GM18526 (cell line): ENCODE results near the gene PGGT1B.
A peak's percentile ranks its signal among the peaks of the same experiment; 100 is the strongest.

Experiments used
- POLR2A ChIP-seq: IDR thresholded peaks from 3 replicates; pipeline ENCODE4 v1.6.1; 2011; ENCODE audit not compliant: insufficient read length; ENCODE audit errors: extremely low read depth

The PGGT1B gene

DNA sequence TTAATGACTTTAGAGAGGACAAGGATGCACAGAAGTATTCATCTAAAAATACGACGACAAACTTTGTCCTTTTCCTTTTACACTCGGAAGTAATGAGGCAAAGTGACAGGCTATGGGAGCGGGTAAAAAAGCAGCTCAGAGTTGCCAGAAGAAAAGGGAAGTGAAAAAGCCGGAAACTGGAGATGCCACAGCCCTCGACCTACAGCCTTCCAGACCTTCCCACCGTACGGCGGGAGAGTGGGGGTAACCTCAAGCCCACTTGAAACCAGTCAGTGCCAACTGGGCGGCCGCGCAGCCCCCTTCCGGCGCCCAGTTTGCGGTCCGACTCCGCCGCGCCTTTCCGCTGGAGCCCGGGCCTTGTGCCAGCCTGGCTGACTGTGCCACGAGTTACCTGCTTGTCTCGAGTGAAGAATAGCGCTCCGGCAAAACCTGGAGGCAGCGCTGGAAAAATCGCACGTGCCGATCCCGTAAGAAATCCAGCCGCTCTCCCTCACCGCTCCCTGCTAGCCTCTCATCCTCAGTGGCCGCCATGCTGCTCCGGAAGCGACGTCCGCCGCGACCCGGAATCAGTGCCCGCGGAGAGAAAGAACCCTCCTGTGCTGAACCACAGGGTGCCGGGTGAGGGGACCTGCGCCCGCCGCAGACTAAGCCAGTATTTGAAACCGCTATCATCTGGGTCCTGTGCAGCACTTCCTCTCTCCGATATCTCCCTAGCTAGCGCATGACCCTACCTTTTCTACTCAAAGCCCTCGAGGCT lies at the start of gene PGGT1B:
Gene PGGT1B (minus strand): TSS at position 557 of the 757 bp plus-strand sequence. CDS start 26 bp downstream, at position 531.
- TF ChIP-seq POLR2A, result peak; percentile 72

DNA sequence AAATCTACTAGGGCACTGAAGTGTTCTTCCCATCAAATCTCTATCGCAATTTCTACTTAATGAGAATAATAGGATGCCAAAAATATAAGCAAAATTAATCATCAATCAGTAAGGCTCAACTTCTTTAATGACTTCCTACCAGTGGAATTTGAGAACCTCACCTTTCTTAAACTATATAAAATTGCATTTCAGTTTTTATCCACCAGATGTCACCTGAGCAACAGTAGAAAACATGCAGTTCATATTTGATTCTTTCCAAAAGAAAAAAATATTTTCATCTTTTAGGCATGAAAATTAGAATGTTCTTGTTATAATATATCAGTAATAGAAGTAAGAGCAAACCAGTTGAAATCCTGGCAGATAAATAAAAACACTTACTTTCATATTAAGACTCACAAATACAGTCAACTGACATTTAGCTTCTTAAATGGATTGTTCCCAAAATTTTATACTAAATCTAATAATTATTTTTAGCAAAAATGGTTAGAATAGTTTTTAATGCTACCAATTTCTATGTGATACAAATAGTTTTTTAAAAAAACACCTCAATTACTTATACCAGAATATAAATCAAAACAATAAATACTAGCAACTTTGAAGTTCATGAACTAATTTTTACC lies 47.2 kb upstream of the PGGT1B start:
- TF ChIP-seq POLR2A, result no peak

DNA sequence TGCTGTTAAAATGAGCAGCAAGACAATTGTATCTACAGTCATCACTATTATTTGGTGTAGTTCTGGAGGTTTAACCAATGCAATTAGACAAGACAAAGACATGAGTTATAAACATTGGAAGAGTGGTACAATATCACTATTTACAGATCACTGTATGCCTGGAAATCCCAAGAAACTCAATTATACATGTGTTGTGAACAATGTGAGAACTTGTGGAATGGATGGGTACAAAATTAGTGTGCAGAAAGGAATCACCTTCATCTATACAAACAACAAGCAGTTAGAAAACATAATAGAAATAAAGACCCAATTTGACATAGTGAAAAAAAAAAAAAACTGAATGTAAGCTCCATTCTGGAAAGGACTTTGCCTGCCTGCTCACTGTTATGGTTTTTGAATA lies 46.1 kb upstream of the PGGT1B start:
- TF ChIP-seq POLR2A, result no peak

DNA sequence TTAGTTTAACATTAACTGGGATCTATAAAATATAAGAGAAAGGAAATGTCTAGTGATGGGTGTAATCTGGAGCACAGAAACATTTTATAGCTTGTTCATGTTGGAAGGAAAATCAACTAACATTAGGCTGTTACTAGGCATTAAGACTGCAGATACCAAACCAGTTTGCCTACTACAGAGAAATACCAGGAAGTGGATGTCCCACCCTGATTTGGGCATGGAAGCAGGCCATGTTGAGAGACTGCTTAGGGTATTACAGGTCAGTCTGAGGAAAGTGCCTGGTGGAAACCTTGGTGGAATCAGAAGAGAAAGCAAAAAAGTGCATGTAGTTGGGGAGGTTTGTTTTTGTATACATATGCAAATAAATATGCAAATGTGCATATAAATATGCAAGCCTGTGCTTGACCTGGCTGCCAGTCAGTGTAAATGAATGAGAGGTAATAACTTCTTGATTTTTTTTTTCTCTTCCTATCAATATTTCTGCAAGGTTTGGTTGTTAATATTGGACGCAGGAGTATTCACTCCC lies 43.4 kb upstream of the PGGT1B start:
- no peak for TF ChIP-seq POLR2A

DNA sequence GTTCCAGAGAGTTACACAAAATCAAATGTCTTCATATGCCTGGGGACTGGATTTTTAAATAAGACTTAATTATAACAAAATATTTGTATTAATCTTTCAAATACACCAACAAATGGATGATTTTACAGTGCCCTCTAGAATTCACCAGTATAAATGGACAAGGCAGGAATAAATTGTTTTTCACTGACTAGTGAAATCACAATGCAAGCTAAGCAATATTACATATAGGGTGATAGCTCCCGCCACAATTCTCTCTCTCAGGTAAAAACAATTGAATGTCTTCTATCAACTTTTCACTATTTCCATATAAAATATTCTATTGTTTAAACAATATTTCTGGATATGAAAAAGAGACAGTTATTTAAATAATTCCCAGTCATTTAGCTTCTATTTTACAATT lies 41.8 kb upstream of the PGGT1B start:
- TF ChIP-seq POLR2A, result no peak

DNA sequence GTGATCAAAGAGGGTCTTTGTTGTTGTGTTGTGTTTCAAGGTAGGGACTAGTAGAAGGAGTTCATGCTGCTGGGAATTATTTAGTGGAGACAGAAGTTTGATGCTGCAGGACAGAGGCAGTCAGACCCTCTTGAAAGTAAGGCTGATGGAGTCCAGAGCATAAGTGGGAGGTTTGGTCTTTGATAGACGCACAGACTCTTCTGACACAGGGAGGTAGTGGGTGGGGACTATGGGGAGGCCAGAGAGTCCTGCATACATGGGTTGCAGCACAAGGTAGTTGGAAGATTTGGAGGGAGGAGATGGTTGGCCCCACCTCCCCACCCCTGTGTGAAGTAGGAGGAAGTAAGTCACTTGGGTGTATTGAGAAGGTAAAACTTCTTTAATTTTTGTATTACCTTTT lies 36.1 kb upstream of the PGGT1B start:
- TF ChIP-seq POLR2A, result no peak

DNA sequence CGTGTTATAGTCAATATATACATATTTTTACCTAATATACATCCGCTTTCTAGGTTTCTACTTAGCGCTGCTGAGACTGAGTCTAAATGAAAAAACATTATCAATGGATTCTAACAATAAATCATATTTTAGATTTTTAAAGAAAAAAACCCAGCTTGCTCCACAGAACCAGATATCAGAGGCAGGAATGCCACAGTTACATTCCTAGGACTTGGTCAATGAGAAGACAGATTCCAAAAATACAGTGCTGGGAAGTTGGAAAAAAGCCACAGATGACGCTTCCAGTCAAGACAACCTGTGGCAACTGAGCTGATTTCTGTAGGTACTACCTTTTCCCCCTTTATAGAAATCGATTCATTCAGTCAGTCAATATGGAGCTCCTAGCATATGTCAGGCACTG lies 34.4 kb upstream of the PGGT1B start:
- TF ChIP-seq POLR2A, result no peak

DNA sequence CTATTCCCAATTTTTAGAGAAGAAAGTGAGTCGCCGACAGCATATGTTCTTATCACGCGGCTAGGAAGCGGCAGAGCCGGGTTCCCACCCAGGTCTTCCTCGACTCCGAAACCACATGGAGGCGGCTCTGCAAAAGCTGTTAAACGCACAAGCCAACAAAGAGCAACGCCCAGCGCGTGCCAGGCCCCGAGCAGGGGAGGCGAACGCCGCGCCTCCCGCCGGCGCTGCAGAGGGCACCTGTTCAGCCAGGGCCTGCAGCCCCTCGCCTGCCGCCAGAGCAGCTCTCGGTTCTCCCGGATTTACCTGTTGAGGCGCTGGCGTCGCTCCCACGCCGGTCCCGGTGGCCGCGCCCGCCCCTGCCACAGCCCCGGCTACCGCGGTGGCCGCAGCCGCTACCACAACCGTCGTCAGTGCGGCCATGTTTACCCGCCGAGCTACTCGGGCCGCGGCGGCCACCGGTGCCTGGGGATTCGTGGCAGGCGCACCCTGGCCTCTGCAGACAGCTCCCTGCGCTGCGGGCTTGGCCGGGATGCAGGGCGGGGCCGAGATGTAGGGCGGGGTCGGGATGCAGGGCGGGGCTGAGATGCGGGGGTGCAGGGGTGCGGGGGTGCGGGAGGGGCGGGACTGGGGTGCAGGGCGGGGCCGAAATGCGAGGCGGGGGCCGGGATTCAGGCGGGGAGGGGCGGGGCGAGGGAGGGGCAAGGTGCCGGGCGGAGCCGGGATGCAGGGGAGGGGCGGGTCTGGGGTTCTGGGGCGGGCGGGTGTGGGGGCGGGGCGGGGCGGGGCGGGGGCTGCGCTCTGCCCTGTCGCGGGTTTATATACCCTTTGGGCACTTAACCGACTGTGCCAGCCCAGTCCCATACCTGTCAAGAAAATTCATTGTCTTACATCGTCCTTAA lies 33.7 kb upstream of the PGGT1B start, which contains the start of gene CCDC112:
Gene CCDC112 (minus strand): TSS at position 531 of the 899 bp plus-strand sequence. CDS start 111 bp downstream, at position 420.
- peak; percentile 41 for TF ChIP-seq POLR2A

DNA sequence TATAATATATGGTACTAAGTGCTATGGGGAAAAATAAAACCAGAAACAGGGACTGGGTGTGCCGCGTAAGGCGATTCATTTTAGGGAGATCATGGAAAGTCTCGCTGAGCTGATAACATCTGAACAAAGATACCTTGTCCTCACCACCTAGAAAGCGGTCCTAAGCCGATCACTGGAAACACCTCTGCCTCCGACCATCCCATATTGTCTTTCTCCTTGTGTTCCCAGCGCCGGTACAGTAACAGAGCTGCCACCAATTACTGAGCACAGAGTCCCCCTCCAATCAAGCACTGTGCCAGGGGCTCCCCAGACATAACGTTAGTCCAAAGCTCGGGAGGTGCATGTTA lies 33.1 kb upstream of the PGGT1B start:
- TF ChIP-seq POLR2A, result no peak

DNA sequence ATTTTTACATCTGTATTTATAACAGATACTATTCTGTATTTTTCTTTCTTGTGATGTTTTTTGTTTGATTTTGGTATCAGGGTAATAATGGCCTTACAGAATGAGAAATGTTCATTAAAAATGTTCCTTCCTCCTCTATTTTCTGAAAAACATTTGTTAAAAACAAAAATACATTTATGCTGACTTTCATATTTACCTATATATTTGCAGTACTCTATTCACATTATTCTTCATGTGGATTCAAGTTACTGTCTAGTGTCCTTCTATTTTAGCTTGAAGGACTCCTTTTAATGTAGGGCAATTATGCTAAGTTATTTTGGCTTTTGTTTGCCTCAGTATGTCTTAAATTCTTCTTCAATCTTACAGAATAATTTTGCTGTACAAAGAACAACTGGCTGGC lies 28.7 kb upstream of the PGGT1B start:
- TF ChIP-seq POLR2A, result no peak

DNA sequence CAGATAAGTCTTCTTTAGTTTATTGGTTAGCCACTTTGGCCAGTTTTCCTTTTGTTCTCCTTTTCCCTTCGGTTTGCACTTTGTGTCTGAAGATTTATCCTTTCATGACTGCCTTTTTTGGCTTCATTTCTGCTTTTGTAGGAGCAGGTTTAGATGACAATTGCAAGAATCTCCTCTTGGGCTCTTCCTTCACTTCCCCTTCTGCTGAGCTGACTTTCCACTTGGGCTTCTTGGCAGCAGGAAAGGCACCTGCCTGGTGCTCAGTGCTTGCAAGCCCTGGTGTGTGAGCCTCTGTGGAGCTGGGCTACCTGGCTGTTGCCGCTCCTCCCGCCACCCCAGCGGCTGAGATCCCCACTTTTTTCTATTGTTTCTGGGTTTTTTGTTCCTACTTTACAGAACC lies 26.4 kb upstream of the PGGT1B start:
- no peak for TF ChIP-seq POLR2A

DNA sequence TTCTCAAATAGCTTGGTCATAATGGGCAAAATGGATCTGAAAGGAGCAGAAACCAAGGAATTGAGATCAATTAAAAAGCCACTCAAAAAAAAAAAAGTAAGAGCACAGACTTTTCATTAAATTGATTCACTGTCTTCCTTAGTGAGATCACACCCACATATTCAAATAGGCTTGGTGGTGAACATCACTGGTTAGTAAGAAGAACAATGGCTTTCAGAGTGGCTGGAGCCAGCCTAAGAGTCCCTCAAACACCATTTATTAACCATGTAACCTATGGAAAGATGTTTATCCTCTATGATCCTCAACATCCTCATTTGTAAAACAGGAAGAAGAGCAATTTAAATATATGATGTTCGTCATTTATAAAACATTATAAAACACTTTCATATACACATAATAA lies 21.3 kb upstream of the PGGT1B start:
- TF ChIP-seq POLR2A, result no peak

DNA sequence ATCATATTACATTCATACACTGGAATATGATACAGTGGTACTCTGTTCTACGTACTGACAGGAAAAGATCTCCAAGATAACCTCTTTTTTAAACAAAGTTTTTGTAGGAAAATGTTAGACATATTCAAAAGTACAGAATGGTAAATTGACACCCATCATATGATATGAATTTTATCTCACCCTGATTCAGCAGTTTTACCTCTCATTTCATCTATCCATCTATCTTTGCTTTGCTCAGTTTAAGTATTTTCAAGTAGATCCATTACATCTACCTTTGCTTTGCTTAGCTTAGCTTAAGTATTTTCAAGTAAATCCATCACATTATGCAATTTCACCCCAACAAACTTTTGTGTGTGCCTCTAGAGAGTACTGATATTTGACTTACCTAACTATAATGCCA lies 19.5 kb upstream of the PGGT1B start:
- no peak for TF ChIP-seq POLR2A

DNA sequence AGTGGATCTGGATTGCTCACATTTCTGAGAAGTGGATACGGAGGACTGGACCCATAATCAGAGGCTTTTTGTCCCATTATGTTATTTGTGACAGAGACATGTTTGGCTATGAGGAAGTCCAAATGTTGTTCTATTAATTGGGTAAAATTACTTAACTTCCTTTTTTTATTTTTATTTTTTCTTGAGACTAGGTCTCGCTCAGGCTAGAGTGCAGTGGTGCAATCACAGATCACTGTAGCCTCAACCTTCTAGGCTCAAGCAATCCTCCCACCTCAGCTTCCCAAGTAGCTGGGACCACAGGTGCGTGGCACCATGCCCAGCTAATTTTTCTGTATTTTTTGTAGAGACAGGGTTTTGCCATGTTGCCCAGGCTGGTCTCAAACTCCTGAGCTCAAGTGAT lies 11.9 kb upstream of the PGGT1B start:
- TF ChIP-seq POLR2A, result no peak

DNA sequence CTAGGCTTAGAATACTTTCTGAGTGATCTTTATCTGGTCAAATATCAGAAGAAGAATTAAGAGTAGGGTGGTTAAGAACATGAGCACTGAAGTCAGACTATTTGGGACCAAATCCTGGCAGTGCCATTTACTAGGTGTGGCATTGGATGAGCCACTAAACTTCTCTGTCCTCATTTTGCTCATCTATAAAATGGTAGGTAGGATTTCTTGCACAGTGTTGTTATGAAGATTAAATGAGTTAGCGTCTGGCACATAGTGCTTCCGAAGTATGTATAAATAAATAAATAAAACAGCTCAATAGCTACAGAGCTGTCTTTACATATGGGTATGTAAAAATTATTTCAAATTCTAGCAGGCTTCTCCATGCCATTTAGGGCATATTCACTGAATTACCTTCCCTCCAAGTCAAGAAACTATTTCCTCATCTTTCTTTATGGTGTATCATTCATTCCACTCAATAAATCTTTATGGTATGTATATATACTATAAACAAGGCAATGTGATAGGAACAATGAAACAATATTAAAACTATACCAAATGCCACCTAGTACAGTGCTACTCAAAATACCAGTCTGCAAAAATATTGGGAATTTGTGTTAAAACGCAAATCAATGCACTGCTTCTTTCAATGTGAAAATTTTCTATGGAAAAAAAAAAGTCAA lies 9.8 kb upstream of the PGGT1B start:
- no peak for TF ChIP-seq POLR2A

DNA sequence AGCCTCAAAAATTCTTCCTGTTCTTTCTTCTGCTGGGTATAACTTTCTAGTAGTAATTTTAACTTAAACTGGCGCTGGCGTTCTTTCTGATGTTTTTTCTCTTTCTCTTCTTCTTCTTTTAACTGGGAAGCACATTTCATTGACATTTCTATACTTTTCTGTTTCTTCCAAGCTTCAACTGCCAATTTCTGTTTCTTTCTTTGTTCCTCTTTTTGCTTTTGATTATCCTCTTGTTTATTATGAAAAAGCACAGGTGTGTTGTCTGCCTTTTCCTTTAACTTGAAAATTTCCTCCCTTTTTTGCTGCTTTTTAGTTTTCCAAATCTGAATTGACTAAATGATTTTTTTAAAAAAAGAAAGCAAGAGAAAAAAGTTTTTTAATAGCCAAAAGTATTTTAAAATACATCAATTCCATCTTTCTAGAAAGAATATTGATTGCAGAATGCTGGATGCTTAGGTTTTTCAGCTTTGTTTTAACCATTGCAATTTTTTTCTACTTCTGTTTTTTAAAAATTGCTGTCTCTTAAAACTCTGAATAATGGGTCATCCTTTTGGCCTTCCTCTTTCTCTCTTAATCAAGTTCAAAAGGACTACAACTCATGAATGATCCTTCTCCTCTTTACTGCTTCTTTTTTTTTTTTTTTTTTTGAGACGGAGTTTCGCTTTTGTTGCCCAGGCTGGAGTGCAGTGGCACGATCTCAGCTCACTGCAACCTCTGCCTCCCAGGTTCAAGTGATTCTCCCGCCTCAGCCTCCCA lies 8.8 kb upstream of the PGGT1B start:
- TF ChIP-seq POLR2A, result no peak
